Amniotic epithelial cell (primary cell): ENCODE data around the gene NPY2R.

Experiments
- DNase-seq: peaks from one replicate; pipeline ENCODE4 v3.0.0-alpha.2; 2010; ENCODE audit warnings: low read depth

NPY2R gene

DNA sequence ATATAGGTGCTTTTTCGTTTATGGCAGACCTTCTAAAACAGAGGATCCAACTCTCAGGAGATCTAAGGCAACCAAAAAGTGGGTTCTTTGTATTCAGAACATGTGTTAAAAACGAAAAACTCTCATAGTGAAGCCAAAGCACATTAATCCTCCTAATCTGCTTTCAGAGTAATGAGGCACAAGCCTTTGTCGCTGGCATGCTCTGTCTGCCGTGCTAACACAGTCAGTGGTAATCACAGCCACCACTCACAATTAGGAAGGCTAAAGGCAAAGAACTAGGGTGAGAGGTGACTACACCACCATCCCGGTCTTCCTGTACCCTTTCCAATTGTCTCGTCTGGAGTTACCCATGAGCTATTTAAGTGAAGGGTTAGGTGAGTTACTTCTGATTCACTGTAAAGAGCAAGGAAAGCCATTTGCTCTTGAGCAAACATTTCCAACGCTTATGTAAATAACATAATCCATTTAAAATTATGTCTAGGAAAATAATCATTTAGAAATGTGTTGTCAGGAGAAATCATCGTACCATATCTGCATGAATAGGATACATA lies 40.7 kb downstream of the NPY2R start:
- DNase-seq, result no peak

DNA sequence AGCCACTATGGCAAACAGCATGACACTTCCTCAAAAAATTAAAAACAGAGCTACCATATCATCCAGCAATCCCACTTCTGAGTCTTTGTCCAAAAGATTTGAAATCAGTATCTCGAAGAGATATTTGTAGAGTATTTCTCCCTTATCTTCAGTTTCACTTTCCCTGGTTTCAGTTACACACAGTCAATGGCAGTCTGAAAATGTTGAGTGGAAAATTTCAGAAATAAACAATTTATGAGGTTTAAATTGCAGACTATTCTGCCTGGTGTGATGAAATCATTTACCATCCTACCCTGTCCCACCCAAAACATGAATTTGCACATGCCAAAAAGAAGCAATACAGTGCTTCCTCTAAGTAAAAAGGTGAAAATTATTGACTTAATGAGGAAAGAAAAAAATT lies 43.9 kb downstream of the NPY2R start:
- DNase-seq, result no peak

DNA sequence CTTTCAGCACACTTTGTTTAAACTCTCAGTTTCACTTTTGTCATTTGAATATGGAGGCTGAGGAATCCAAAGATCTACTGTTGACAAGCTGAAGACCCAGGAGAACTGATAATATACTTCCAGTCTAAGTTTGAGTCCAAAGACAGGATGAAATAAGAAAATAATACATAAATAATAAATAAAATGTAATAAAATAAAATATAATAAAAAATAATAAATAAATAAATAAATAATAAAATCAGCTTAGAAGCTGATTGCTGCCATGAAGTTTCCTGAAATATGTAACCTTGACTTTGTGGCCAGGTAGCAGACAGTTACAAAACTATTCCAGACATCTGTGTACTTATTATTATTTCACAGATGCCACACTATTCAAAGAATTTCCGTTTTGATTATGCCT lies 55.0 kb downstream of the NPY2R start:
- no peak for DNase-seq

DNA sequence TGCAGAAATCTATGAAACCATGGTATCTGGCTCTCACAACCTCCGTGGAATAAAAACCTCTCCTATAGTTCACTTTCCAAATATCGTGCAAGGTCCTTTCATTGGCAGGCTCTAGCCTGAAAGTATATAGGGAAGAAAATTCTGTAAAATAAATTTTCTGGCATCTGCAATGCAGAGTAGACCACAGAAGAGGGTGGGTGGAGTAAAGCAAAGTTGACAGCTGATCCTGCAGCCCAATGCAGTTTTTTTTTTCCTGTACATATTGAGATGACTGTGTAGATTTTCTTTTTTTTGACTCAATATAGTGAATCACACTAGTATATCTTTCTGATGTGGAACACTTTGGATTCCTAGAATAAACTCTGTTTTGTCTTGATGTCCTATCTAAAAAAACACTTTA lies 56.7 kb downstream of the NPY2R start:
- no peak for DNase-seq
